ENCODE data around the gene SUPV3L1.

SUPV3L1 gene

GRCh38 chr10:69202332-69202731, 22.3 kb downstream of the SUPV3L1 start:
- H3K4me3 ChIP-seq (ENCODE audit: low read depth, low read length) = no peak overlapping the region
- TF ChIP-seq CTCF (IDR thresholded peaks at IDR 0.05; ENCODE audit: borderline replicate concordance, insufficient read depth, low read depth, low read length) = no peak

- H3K4me3 ChIP-seq (ENCODE audit: low read depth, low read length) = no peak overlapping the region
- TF ChIP-seq CTCF (IDR thresholded peaks at IDR 0.05; ENCODE audit: borderline replicate concordance, insufficient read depth, low read depth, low read length) = no peak
Observed at GRCh38 chr10:69208761-69209160, 28.7 kb downstream of the SUPV3L1 start.

GRCh38 chr10:69209787-69210484, 29.9 kb downstream of the SUPV3L1 start:
- H3K4me3 ChIP-seq (ENCODE audit: low read depth, low read length) = no peak overlapping the region
- TF ChIP-seq CTCF (IDR thresholded peaks at IDR 0.05; ENCODE audit: borderline replicate concordance, insufficient read depth, low read depth, low read length) = no peak

- H3K4me3 ChIP-seq (ENCODE audit: low read depth, low read length) = no peak overlapping the region
- no peak for TF ChIP-seq CTCF (IDR thresholded peaks at IDR 0.05; ENCODE audit: borderline replicate concordance, insufficient read depth, low read depth, low read length)
Observed at GRCh38 chr10:69211104-69211503, 31.1 kb downstream of the SUPV3L1 start.

GRCh38 chr10:69211524-69211923, 31.5 kb downstream of the SUPV3L1 start:
- no peak for TF ChIP-seq CTCF (IDR thresholded peaks at IDR 0.05; ENCODE audit: borderline replicate concordance, insufficient read depth, low read depth, low read length)
- H3K4me3 ChIP-seq (ENCODE audit: low read depth, low read length) = no peak overlapping the region

- H3K4me3 ChIP-seq (ENCODE audit: low read depth, low read length) = no peak overlapping the region
- no peak for TF ChIP-seq CTCF (IDR thresholded peaks at IDR 0.05; ENCODE audit: borderline replicate concordance, insufficient read depth, low read depth, low read length)
Observed at GRCh38 chr10:69213591-69214311, 33.7 kb downstream of the SUPV3L1 start.

GRCh38 chr10:69214666-69215131, 34.7 kb downstream of the SUPV3L1 start:
- no peak overlapping the region for H3K4me3 ChIP-seq (ENCODE audit: low read depth, low read length)
- TF ChIP-seq CTCF (IDR thresholded peaks at IDR 0.05; ENCODE audit: borderline replicate concordance, insufficient read depth, low read depth, low read length) = no peak
